ENCODE results near the gene PBX1.

Gene PBX1

DNA sequence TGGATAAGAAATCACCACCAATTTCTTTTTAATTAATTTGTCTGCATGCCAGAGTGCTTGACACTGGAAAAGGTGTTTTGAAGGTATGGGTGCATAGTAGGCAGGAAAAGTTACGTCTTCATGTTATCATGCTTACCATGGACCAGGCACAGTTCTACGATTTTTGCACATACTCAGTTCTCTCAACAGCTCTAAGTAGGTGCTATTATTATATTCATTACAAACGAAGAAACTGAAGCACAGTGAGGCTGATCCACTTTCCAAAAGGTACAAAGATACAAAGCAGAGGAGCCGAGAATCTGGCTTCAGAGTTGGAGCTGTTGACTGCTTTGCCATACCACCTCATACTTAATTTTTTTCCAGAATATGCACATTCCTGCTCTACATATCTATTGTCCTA, 306.4 kb downstream of the PBX1 start:
- no peak for DNase-seq (ENCODE audit: low spot score)

DNA sequence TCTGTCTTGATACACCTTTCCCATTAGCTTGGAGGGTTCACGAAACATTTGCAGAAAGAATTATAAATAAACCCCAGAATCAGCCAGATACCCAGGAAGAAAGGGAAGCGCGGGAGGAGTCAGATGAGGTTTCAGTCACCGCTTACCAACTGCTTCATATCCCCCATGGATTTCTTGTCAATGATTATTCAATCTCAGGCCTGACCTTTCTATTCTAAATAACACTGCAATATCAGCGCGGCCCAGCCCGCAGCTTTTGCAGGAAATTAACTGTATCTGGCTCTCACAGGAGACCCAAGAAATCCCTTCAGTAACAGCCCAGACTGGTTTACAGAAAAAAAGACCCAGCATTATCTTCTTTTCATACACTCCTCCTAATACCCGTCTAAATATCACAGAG, 308.6 kb downstream of the PBX1 start:
- no peak for DNase-seq (ENCODE audit: low spot score)

DNA sequence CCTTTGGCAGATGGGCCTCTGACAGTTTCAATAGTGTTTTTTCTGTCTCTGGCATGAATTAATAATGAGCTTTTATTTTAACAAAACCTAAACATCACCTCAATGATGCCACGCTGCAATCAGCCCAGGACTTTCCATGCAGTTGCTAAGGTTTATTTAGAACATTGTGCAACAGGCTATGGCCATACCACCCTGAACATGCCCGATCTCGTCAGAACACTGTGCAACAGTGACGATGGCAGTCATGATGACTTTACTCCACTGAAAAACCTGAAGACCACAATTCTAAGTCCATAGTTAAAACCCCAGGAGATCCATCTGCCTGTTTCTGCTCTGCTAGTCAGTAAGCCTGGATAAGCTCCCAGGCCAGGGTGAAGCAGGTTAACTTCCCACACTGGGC, 310.0 kb downstream of the PBX1 start:
- no peak for DNase-seq (ENCODE audit: low spot score)

DNA sequence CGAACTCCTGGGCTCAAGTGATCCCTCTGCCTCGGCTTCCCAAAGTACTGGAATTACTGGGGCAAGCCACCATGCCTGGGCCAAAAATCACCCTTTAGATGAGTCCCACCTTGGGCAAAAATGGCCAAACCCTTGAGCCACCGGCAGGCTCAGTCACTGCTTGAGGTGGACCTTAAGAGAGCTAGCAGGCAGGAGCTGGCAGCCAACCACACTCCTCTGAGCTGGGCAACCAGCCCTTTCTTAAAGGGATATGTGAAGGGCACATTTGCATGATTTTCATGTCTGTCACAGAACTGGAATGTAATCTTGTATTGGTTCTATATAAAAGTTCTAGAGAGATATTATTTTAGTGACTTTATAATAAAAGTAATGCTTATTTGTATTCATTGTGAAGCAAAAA, 316.5 kb downstream of the PBX1 start:
- no peak for DNase-seq (ENCODE audit: low spot score)

DNA sequence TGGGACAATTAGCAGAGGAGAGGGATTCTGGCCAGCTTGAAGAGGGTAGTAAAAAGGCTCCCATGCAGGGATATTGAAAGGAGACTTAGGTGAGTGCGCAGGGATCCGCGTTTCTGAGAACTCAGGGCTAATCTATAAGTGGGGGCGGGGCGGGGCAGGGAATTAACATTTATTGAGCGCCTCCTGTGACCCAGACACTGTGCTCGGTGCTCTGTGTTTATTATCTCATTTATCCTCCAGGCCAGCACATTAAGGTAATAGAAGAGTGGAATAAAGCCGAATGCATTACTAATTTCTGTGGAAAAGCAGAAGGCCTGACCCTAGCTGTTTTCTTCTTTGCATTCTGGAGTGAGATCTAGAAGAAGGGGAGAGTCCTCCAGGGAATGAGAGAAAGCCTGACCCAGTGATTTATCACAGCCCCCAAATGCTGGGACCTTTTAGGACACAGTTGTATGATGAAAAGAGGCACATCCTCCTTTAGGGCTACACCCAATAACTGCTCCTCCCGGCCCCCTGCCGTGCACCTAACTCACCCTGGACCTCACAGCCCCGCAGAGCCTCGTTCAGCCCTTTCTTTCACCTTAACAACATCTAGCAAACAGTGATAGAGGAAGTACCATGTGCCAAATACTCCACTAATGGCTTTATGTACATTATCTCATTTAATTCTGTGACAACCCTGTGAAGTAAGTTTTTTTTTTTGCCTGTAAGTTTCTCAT, 317.6 kb downstream of the PBX1 start:
- DNase-seq (ENCODE audit: low spot score), result no peak

DNA sequence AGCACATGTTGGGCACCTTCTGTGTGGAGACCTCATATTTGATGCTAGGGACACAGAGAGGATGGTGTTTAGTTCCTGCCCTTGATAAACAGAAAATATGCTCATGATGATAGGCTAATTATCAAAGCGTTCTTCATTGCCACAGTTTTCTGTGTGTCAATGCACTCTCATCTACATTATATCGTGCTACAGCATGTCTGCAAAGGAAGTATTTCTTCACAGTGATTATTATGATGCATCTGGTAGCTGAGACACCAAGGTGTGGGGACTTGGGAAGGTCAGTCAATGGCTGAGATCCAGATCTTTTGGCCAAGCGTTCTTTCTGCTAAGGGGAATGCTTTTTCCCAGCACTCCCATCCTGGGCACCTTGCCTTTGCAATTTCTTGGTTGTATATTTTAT, 321.2 kb downstream of the PBX1 start:
- no peak for DNase-seq (ENCODE audit: low spot score)

DNA sequence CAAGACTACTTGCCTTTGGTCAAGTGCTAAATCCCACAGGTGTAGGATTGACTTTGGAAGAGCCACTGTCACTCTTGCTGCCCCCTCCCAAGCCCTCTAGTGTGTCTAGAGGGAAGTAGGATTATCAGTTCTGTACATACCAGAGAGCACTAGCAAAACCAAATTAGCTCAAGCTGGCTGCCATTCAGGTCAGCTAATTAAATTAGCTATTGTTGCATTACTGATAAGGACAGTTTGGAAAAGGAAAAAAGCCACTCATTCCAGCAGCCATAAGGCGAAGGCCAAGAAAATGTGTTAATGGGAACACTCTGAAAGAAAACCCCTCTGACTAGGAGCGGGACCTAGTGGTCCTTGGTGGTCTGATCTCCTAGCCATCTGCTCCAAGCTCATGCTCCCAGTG, 321.7 kb downstream of the PBX1 start:
- no peak for DNase-seq (ENCODE audit: low spot score)

DNA sequence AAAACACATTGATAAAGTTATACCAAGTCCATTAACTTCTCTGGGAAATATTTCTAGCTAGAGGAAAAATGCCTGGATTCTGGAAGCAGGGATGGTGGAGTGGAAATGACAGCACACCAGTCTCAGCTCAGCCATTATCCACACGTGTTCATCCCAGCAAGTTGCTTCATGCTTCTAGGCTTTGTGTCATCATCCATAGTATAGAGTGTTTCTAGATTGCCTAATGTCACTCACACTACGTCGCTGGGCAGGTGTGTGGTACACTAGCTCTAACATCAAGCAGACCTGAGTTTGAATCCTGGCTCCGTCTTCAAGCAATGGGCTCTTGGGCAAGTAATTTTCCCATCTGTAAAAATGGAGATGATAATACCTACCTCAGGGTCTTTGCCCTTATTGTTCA, 326.3 kb downstream of the PBX1 start:
- no peak for DNase-seq (ENCODE audit: low spot score)

DNA sequence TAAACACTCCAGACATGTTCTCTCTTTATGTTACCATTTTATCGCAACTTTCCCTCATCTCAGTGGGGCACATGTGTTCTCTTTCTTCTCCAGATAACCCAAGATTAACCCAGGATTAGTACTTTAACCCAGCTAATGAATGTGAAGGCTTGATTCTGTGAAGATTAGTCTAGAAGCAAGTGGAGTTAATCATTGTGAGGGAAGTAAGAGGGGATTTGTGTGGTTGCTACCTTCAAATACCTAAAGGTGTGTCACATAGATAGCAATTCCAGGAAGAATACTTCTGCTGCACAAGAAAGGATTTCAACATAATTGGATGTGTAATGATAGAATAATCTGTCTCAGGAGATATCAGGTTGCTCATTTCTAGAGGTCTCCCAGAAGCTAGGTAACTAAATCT, 327.1 kb downstream of the PBX1 start:
- no peak for DNase-seq (ENCODE audit: low spot score)

DNA sequence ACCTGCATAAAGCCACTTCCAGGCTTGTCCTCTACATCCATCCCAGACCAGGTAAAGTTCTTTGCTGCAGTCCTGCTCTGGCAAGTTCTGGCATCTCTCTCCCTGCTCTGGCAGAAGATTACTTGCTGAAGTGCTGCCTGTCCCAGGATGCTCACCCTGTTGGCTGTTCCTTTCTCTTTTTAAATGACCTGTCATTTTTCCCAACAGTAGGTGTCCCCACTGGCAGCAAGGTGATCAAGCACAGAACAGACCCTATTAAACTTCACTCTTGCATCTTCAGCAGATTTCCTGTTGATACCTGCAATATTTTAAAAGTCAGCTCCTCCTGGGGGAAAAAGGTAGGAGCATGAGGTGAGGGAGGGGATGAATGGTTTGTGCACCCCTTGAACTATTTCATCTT, 332.6 kb downstream of the PBX1 start:
- peak; percentile 7 for DNase-seq (ENCODE audit: low spot score)

DNA sequence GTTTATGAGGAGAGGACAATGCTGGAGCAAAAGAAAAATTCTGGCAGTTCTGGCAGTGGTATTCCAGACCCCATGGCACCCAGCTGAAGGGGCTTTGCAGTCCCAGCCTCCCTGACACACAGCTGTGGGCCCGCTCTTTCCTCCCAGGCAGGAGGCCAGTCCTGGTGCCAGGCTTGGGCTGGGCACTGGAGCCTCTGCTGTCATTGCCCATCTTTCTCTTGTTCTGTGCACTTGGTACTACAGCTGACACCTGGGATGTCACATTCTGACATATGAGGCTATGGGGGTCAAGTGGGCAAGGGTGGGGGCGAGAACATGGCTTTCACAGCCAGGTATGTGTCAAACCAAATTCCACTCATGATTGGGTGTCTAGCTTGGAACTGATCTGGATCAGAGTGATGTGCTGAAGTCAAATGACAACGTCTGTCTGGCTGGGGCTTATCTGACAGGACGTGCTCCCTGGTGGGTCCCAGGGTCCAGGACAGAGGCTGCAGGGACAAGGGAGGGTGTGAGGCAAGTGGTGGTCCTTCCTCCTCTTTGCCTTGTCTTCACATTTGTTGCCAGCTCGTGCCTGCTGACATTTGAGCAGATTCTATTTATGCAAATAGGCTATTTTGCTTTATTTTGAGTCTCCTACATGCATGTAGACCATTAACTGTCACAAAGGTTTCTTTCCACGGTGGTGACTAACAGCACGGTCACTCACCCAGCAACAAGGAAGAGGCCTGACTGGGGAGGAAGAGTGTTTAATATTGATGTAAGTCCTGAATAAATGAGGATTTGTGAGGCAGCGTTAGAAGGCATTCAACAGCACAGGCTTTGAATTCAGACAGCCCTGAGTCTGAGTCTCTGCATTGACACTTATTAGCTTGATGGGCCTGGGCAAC, 336.3 kb downstream of the PBX1 start:
- no peak for DNase-seq (ENCODE audit: low spot score)

DNA sequence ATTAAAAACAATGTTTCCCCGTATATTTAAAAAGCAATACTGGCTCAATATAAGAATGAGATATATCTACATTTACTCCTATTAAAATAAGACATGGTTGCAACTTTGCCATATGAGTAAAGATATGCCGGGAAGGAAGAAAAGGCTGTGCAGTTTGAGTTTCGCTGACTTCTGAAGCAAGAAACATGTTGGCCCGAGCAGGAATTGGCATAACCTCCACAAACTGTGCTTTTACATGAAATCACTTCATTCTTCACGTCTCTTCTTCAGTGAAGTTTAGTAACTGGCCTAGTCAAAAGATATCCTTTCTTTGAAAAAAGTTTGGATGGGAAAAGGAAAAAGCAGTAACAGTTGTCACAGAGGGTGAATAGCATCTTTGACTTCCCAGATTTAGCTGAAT, 342.0 kb downstream of the PBX1 start:
- no peak for DNase-seq (ENCODE audit: low spot score)
